ENCODE data around the gene EXOC6. TPM values are rescaled to one million over a fixed set of nuclear protein-coding genes. Genes with fewer than 3 reads are reported as not detected.

Gene EXOC6
- 10 to 100 TPM in 3 of 6 experiments, 1 to 10 TPM in 3; 5.5 to 15.6 (median 9.9) TPM for total RNA-seq
- long read RNA-seq, partial matches to known transcripts = 1 of 3 reads
- long read RNA-seq, other reads (novel, unspliced or antisense) = 2 of 3 reads

GRCh38 chr10:92848441-92849233 is at the start of gene EXOC6:
EXOC6 (plus strand) TSS chr10:92848520; CDS start chr10:92848534, 14 bp downstream.
- H3K27ac ChIP-seq = peak within 1 kb of the TSS; percentile 86 to 90 (median 86)
- H3K9me3 ChIP-seq = no peaks in the 10 kb centered on the region
- H3K4me1 ChIP-seq = peaks cover 0 to 5% (median 0%) of the 10 kb centered on the region in 4 donors
- H3K27me3 ChIP-seq = no peaks in the 10 kb centered on the region
- 0% methylated on average over 7 of the region's 103 CpGs for WGBS (ENCODE audit: insufficient coverage, low coverage, low lambda C conversion rate, missing lambda C conversion rate)
- peak within 1 kb of the TSS; percentile 86 to 98 (median 95) for H3K4me3 ChIP-seq
- peak; percentile 58 for TF ChIP-seq POLR2A (IDR thresholded peaks at IDR 0.05)
- TF ChIP-seq CTCF (IDR thresholded peaks at IDR 0.05) = peak in 2 of 4 donors; percentile 21 to 49
- ATAC-seq (peak; percentile 88 to 96 (median 93)), DNase-seq (peak; percentile 88 to 90 (median 89))
- intact Hi-C loops (cut with DNase I) = no loop called here
- H3K36me3 ChIP-seq = no peaks in the 10 kb centered on the region

GRCh38 chr10:92799568-92799967 is 48.8 kb upstream of the EXOC6 start:
- Histone ChIP-seq H3K27me3 (no peaks in the 10 kb centered on the region), H3K4me1 (no peaks in the 10 kb centered on the region), H3K9me3 (no peaks in the 10 kb centered on the region), H3K36me3 (no peaks in the 10 kb centered on the region), H3K4me3 (no peak overlapping the region), H3K27ac (no peak overlapping the region)
- ATAC-seq (no peak), DNase-seq (no peak)
- WGBS (ENCODE audit: insufficient coverage, low coverage, low lambda C conversion rate, missing lambda C conversion rate) = 49% methylated on average over 2 of the region's 2 CpGs
- intact Hi-C loops (cut with DNase I) = no loop called here
- TF ChIP-seq CTCF (IDR thresholded peaks at IDR 0.05) (no peak), POLR2A (IDR thresholded peaks at IDR 0.05) (no peak)

GRCh38 chr10:92800134-92800733 is 48.1 kb upstream of the EXOC6 start:
- H3K4me1 ChIP-seq = no peaks in the 10 kb centered on the region
- TF ChIP-seq CTCF (IDR thresholded peaks at IDR 0.05) (no peak), POLR2A (IDR thresholded peaks at IDR 0.05) (no peak)
- H3K4me3 ChIP-seq = no peak overlapping the region
- DNase-seq (no peak), ATAC-seq (no peak)
- no peaks in the 10 kb centered on the region for H3K36me3 ChIP-seq
- no peak overlapping the region for H3K27ac ChIP-seq
- H3K27me3 ChIP-seq = no peaks in the 10 kb centered on the region
- no peaks in the 10 kb centered on the region for H3K9me3 ChIP-seq
- WGBS (ENCODE audit: insufficient coverage, low coverage, low lambda C conversion rate, missing lambda C conversion rate) = 45% methylated on average over 4 of the region's 5 CpGs
- intact Hi-C loops (cut with DNase I) = no loop called here

- Histone ChIP-seq H3K4me3 (no peak overlapping the region), H3K27ac (no peak overlapping the region), H3K27me3 (no peaks in the 10 kb centered on the region), H3K36me3 (no peaks in the 10 kb centered on the region), H3K9me3 (no peaks in the 10 kb centered on the region), H3K4me1 (no peaks in the 10 kb centered on the region)
- DNase-seq (no peak), ATAC-seq (no peak)
- intact Hi-C loops (cut with DNase I) = no loop called here
- 84% methylated on average over 9 of the region's 9 CpGs for WGBS (ENCODE audit: insufficient coverage, low coverage, low lambda C conversion rate, missing lambda C conversion rate)
- TF ChIP-seq CTCF (IDR thresholded peaks at IDR 0.05) (no peak), POLR2A (IDR thresholded peaks at IDR 0.05) (no peak)
Observed at GRCh38 chr10:92801978-92802872, 46.1 kb upstream of the EXOC6 start.
